GM12891 (cell line): ENCODE measurements around the gene CLEC1A.

Experiments used
- PAX5 ChIP-seq: IDR thresholded peaks from 2 replicates; pipeline ENCODE4 v1.6.1; 2011; ENCODE audit warnings: low read length, moderate library complexity, mild to moderate bottlenecking; ENCODE audit not compliant: insufficient read depth, severe bottlenecking
- POLR2A ChIP-seq: IDR thresholded peaks from 2 replicates; pipeline ENCODE4 v1.6.1; 2011; ENCODE audit warnings: low read depth, low read length, control low read depth
- POLR2AphosphoS5 ChIP-seq: IDR thresholded peaks from 2 replicates; pipeline ENCODE4 v1.6.1; 2011; ENCODE audit warnings: low read depth, low read length, control low read depth
- POU2F2 ChIP-seq: IDR thresholded peaks from 2 replicates; pipeline ENCODE4 v1.6.1; 2011; ENCODE audit warnings: low read depth, mild to moderate bottlenecking, control low read depth, low read length, moderate library complexity
- SPI1 ChIP-seq: IDR thresholded peaks from 2 replicates; pipeline ENCODE4 v1.6.1; 2011; ENCODE audit warnings: low read depth, low read length, control low read depth
- TAF1 ChIP-seq: IDR thresholded peaks from 2 replicates; pipeline ENCODE4 v1.6.1; 2011; ENCODE audit warnings: low read depth, low read length, control low read depth

DNA sequence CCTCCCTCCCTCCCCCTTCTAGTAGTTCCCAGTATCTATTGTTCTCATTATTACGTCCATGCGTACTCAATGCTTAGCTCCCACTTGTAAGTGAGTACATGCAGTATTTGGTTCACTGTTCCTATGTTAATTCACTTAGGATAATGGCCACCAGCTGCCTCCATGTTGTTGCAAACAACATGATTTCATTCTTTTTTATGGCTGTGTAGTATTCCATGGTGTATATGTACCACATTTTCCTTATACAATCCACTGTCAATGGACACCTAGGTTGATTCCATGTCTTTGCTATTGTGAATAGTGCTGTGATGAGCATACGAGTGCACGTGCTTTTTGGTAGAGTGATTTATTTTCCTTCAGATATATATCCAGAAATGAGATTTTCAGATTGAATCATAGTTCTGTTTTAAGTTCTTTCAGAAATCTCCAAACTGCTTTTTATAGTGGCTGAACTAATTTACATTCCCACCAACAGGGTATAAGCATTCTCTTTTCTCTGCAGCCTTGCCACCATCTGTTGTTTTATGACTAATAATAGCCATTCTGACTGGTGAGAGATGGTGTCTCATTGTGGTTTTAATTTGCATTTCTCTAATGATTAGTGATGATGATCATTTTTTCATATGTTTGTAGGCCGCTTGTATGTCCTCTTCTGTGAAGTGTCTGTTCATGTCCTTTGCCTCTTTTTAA is 49.1 kb upstream of the CLEC1A start:
- TF ChIP-seq TAF1: no peak
- no peak for TF ChIP-seq POLR2AphosphoS5
- TF ChIP-seq PAX5: no peak
- no peak for TF ChIP-seq POLR2A
- no peak for TF ChIP-seq SPI1
- TF ChIP-seq POU2F2: no peak
